AG09319 (cell line): Measurements from ENCODE around the gene GFER.
A peak's percentile ranks its signal among the peaks of the same experiment; 100 is the strongest.

Experiments used
- DNase-seq: peaks from one replicate; pipeline ENCODE4 v3.0.0-alpha.2; 2010; ENCODE audit warnings: low read depth; ENCODE audit errors: extremely low read depth
- TF ChIP-seq, protein P1 (sequence below): IDR thresholded peaks from 2 replicates; pipeline ENCODE4 v1.5.1; 2011; ENCODE audit warnings: low read depth, mild to moderate bottlenecking, inconsistent platforms, low read length, moderate library complexity

Gene GFER

DNA sequence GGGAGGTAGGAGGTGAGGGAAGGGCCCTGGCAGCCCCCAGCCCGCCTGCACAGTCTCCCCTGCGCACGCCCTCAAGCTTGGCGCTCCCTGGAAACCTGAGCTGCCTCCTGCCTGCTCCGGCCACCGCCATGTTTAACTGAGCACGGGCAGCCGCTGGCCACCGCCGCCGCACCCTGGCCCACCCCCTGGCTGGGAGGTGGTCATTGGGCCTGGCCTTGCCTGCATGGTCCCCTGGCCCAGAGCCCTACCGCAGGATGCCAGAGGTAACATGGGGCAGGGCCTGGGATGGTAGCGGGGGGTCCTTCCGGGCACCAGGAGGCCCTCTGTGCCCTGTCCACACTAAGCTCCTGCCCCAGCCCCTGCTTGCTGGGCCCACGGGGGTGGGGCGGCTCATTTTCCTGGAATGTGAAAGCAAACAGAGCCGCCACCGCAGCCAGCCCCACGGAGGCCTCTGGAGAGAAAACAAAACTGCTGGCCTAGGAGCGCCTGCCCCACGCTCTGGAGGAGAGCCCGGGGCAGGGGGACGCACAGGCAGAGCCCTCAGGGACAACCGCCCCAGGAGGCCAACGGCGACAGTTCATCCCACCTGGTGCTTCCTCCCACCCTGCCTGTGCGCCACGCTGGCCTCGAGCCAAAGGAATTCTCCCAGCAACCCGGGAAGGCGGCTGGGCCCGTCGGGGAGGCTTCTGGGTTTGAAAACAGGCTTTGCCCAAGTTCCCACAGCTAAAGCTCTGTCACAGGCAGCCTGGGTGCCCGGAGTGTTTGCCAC lies 51.6 kb downstream of the GFER start:
- TF ChIP-seq, protein P1, sequence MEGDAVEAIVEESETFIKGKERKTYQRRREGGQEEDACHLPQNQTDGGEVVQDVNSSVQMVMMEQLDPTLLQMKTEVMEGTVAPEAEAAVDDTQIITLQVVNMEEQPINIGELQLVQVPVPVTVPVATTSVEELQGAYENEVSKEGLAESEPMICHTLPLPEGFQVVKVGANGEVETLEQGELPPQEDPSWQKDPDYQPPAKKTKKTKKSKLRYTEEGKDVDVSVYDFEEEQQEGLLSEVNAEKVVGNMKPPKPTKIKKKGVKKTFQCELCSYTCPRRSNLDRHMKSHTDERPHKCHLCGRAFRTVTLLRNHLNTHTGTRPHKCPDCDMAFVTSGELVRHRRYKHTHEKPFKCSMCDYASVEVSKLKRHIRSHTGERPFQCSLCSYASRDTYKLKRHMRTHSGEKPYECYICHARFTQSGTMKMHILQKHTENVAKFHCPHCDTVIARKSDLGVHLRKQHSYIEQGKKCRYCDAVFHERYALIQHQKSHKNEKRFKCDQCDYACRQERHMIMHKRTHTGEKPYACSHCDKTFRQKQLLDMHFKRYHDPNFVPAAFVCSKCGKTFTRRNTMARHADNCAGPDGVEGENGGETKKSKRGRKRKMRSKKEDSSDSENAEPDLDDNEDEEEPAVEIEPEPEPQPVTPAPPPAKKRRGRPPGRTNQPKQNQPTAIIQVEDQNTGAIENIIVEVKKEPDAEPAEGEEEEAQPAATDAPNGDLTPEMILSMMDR, result no peak
- DNase-seq, result peak; percentile 60

DNA sequence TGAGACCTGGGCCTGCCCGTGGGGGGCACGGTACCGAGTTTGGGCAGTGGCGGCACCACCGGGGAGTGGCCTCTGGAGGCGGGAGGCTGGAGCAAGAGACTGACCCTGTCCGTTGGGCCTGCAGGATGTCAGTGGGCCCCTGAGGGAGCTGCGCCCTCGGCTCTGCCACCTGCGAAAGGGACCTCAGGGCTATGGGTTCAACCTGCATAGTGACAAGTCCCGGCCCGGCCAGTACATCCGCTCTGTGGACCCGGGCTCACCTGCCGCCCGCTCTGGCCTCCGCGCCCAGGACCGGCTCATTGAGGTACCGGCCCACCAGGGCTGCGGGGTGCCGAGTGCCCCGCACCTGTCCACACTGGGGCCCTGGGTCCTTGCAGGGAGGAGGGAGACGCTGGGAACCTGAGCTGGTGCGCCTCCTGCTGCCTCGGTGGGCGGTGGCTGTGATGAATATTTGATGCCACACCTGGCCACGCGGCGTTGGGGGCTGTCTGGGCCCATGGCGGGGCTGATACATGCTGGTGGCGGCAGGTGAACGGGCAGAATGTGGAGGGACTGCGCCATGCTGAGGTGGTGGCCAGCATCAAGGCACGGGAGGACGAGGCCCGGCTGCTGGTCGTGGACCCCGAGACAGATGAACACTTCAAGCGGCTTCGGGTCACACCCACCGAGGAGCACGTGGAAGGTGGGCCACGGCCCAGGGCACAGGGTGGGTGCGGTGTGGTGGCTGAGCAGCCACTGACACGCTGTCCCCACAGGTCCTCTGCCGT lies 52.4 kb downstream of the GFER start:
- DNase-seq, result no peak
- TF ChIP-seq, protein P1, result no peak

DNA sequence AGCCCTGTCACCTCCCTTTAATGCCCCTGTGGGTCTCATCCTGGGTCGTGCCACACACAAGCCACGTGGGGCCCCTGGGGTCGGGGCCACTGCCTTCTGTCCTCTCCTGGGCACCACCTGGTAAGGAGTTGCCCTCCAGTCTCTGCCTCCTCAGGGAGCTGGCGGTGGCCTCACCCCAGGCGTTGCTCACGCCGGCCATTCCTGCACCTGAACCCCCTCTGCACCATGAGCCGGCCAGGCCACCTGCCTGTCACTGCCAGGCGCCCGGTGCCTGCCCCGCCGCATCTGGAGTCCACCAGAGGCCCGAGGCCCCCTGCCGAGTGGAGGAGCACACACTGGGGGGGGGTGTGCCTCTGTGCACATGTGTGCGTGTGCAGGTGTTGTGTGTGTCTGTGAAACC lies 53.1 kb downstream of the GFER start:
- no peak for DNase-seq
- TF ChIP-seq, protein P1, result no peak
